MM.1S (cell line): ENCODE results near the gene TSHR.

ENCODE experiments used
- EZH2 ChIP-seq: fragments of 300-600 bp; sonication (generic); optimal IDR thresholded peaks from 2 replicates; pipeline ENCODE3; 2017; ENCODE audit warnings: low read depth, mild to moderate bottlenecking, antibody characterized with exemption, low read length, mixed read lengths
- EZH2phosphoT487 ChIP-seq: fragments of 300-600 bp; sonication (generic); IDR thresholded peaks from 2 replicates; pipeline ENCODE4 v1.6.1; 2018; ENCODE audit warnings: antibody characterized with exemption, low read length
- TF ChIP-seq, protein P1 (sequence below): fragments of 300-600 bp; sonication (generic); IDR thresholded peaks from 2 replicates; pipeline ENCODE4 v1.5.1; 2016; ENCODE audit warnings: antibody characterized with exemption, low read length, mixed read lengths

GRCh38 chr14:80956922-80957321 lies 1.5 kb downstream of the TSHR start:
- TF ChIP-seq, protein P1, sequence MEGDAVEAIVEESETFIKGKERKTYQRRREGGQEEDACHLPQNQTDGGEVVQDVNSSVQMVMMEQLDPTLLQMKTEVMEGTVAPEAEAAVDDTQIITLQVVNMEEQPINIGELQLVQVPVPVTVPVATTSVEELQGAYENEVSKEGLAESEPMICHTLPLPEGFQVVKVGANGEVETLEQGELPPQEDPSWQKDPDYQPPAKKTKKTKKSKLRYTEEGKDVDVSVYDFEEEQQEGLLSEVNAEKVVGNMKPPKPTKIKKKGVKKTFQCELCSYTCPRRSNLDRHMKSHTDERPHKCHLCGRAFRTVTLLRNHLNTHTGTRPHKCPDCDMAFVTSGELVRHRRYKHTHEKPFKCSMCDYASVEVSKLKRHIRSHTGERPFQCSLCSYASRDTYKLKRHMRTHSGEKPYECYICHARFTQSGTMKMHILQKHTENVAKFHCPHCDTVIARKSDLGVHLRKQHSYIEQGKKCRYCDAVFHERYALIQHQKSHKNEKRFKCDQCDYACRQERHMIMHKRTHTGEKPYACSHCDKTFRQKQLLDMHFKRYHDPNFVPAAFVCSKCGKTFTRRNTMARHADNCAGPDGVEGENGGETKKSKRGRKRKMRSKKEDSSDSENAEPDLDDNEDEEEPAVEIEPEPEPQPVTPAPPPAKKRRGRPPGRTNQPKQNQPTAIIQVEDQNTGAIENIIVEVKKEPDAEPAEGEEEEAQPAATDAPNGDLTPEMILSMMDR: no peak
- no peak for TF ChIP-seq EZH2
- no peak for TF ChIP-seq EZH2phosphoT487
